Neural progenitor cell (in vitro differentiated cells): Measurements from ENCODE around the gene MUL1. TPM values are rescaled to one million over a fixed set of nuclear protein-coding genes. Genes with fewer than 3 reads are reported as not detected.

Experiments
- DNase-seq: peaks from one replicate; pipeline ENCODE4 v3.0.0-alpha.2; 2016; ENCODE audit warnings: low spot score
- H2AFZ ChIP-seq: fragments of 200-600 bp; sonication (generic); replicated peaks from 2 replicates; pipeline ENCODE4 v1.6.1; 2016; ENCODE audit warnings: antibody characterized with exemption
- H3F3A ChIP-seq: fragments of 200-600 bp; sonication (generic); 2 replicates; pipeline ENCODE4 v1.6.1; 2016; ENCODE audit warnings: antibody characterized with exemption, low read depth
- H3K27ac ChIP-seq: fragments of 200-600 bp; sonication (generic); 2 replicates; pipeline ENCODE4 v1.5.1; 2016; ENCODE audit warnings: mild to moderate bottlenecking
- H3K27me3 ChIP-seq: fragments of 200-600 bp; sonication (generic); 2 replicates; pipeline ENCODE4 v1.6.1; 2016; ENCODE audit warnings: mild to moderate bottlenecking, moderate library complexity
- H3K36me3 ChIP-seq: fragments of 200-600 bp; sonication (generic); 2 replicates; pipeline ENCODE4 v1.5.1; 2016
- H3K4me1 ChIP-seq: fragments of 200-600 bp; sonication (generic); 2 replicates; pipeline ENCODE4 v1.6.1; 2016; ENCODE audit warnings: mixed run types
- H3K4me2 ChIP-seq: fragments of 200-600 bp; sonication (generic); 2 replicates; pipeline ENCODE4 v1.6.1; 2016
- H3K4me3 ChIP-seq: fragments of 200-600 bp; sonication (generic); 2 replicates; pipeline ENCODE4 v1.5.1; 2016
- H3K79me2 ChIP-seq: fragments of 200-600 bp; sonication (generic); 2 replicates; pipeline ENCODE4 v1.6.1; 2016; ENCODE audit warnings: low read depth
- H3K9ac ChIP-seq: fragments of 200-600 bp; sonication (generic); 2 replicates; pipeline ENCODE4 v1.6.1; 2016
- H3K9me3 ChIP-seq: fragments of 200-600 bp; sonication (generic); 2 replicates; pipeline ENCODE4 v1.5.1; 2016; ENCODE audit warnings: low read depth
- H4K20me1 ChIP-seq: fragments of 200-600 bp; sonication (generic); 2 replicates; pipeline ENCODE4 v1.6.1; 2016; ENCODE audit warnings: low read depth
- H3K27ac Mint-ChIP-seq: 3 replicates; pipeline ENCODE4 v1.8.0; 2021; ENCODE audit warnings: mixed read lengths
- H3K27me3 Mint-ChIP-seq: 2 replicates; pipeline ENCODE4 v1.8.0; 2022; ENCODE audit warnings: low read depth, mild to moderate bottlenecking, inconsistent platforms, moderate library complexity, mixed read lengths; ENCODE audit not compliant: insufficient read depth
- H3K36me3 Mint-ChIP-seq: 3 replicates; pipeline ENCODE4 v1.8.0; 2021; ENCODE audit warnings: mixed read lengths
- H3K4me1 Mint-ChIP-seq: 3 replicates; pipeline ENCODE4 v1.8.0; 2021; ENCODE audit warnings: mixed read lengths
- H3K4me3 Mint-ChIP-seq: 3 replicates; pipeline ENCODE4 v1.8.0; 2021; ENCODE audit warnings: mild to moderate bottlenecking, moderate library complexity, mixed read lengths
- H3K9me3 Mint-ChIP-seq: 3 replicates; pipeline ENCODE4 v1.8.0; 2020; ENCODE audit warnings: mixed read lengths
- EZH2 ChIP-seq: fragments of 200-600 bp; sonication (generic); IDR thresholded peaks from 2 replicates; pipeline ENCODE4 v1.6.1; 2017; ENCODE audit warnings: antibody characterized with exemption, mild to moderate bottlenecking, moderate library complexity
- EZH2phosphoT487 ChIP-seq: fragments of 200-600 bp; sonication (generic); IDR thresholded peaks from 2 replicates; pipeline ENCODE4 v1.6.1; 2017; ENCODE audit warnings: antibody characterized with exemption
- total RNA-seq: library from RNA; depleted of rRNA; stranded (reverse); fragments of >200 nt; gene quantifications from 2 replicates; pipeline ENCODE4 v1.2.3, GENCODE V29; 2015; ENCODE audit warnings: low replicate concordance
- TF ChIP-seq, protein P1 (sequence below): fragments of 200-600 bp; sonication (generic); IDR thresholded peaks from 2 replicates; pipeline ENCODE4 v1.5.1; 2017; ENCODE audit warnings: antibody characterized with exemption, mild to moderate bottlenecking

Gene MUL1
- total RNA-seq, 1 donor from 2014 or later: 6.7 TPM

DNA sequence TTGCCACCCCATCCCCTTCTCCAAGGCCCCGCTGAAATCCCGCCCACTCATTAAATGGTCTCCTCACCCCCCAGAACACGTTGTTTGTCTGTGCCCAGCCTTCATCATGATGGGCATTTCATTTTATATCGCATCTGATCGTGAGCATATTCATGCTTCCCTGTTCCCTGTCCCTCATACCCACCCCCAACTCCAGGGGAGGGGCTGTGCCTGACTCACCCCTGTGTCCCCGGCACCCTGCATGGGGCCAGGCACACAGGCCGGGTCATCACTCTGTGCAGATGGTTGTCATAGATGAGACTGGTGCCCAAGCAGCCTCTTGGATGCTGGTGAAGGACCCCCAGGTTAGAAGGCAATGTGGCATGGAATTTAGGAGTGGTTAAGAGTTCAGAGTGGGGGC is 33.0 kb downstream of the MUL1 start:
- H3K9me3 Mint-ChIP-seq: no peaks in the 10 kb centered on the region
- TF ChIP-seq EZH2phosphoT487 (no peak), EZH2 (no peak)
- TF ChIP-seq, protein P1, sequence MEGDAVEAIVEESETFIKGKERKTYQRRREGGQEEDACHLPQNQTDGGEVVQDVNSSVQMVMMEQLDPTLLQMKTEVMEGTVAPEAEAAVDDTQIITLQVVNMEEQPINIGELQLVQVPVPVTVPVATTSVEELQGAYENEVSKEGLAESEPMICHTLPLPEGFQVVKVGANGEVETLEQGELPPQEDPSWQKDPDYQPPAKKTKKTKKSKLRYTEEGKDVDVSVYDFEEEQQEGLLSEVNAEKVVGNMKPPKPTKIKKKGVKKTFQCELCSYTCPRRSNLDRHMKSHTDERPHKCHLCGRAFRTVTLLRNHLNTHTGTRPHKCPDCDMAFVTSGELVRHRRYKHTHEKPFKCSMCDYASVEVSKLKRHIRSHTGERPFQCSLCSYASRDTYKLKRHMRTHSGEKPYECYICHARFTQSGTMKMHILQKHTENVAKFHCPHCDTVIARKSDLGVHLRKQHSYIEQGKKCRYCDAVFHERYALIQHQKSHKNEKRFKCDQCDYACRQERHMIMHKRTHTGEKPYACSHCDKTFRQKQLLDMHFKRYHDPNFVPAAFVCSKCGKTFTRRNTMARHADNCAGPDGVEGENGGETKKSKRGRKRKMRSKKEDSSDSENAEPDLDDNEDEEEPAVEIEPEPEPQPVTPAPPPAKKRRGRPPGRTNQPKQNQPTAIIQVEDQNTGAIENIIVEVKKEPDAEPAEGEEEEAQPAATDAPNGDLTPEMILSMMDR: no peak
- H3K27me3 Mint-ChIP-seq: peaks cover 18% of the 10 kb centered on the region

DNA sequence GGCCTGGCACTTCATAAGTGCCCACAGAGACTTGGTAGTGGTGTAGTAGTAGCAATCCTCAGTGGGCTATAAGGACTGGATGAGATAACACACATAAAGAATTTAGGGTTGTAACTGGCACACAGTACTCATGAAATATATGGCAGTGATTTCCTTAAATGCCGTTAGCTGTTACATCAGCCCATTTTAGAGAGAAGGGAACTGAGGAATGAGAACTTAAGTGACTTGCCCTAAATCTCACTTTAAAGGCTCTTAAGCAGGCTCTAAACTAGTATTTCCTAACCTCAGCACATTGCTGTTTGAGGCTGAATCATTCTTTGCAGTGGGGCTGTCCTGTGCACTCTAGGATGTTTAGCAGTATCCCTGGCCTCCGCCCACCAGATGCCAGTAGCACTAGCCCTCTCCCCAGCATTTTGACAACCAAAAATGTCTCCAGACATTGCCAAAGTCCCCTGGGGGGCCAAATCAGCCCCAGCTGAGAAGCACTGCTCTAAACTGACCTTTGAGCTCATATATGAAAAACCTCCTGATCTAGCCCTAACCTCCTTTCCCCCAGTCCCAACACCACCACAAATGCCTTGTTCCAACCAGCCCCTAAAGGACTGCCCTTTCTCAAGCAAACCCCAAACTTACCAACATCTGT is 33.5 kb downstream of the MUL1 start:
- Mint-ChIP-seq H3K27ac (peak overlapping the region; percentile 11), H3K4me1 (peaks cover 45% of the 10 kb centered on the region), H3K36me3 (no peaks in the 10 kb centered on the region), H3K9me3 (no peaks in the 10 kb centered on the region), H3K27me3 (peaks cover 17% of the 10 kb centered on the region), H3K4me3 (peak overlapping the region; percentile 12)
- H3K36me3 ChIP-seq: no peaks in the 10 kb centered on the region
- H3K27ac ChIP-seq: no peak overlapping the region
- H3K4me2 ChIP-seq: no peak overlapping the region
- H3F3A ChIP-seq: no peaks in the 10 kb centered on the region
- H4K20me1 ChIP-seq: no peaks in the 10 kb centered on the region
- no peak for DNase-seq
- no peak overlapping the region for H3K4me3 ChIP-seq
- no peak overlapping the region for H3K9ac ChIP-seq
- no peaks in the 10 kb centered on the region for H3K79me2 ChIP-seq
- H3K4me1 ChIP-seq: peaks cover 10% of the 10 kb centered on the region
- TF ChIP-seq EZH2phosphoT487 (no peak), EZH2 (no peak)
- TF ChIP-seq, protein P1: no peak
- peaks cover 67% of the 10 kb centered on the region for H3K27me3 ChIP-seq
- H3K9me3 ChIP-seq: no peaks in the 10 kb centered on the region
- H2AFZ ChIP-seq: no peak overlapping the region

More for the DNA sequence above, 33.0 kb downstream of the MUL1 start:
- DNase-seq: no peak
- Mint-ChIP-seq H3K4me3 (no peak overlapping the region), H3K27ac (peak overlapping the region; percentile 11), H3K4me1 (peaks cover 51% of the 10 kb centered on the region), H3K36me3 (no peaks in the 10 kb centered on the region)
- Histone ChIP-seq H3K4me1 (peaks cover 16% of the 10 kb centered on the region), H3F3A (no peaks in the 10 kb centered on the region), H4K20me1 (no peaks in the 10 kb centered on the region), H3K79me2 (no peaks in the 10 kb centered on the region), H3K27me3 (peaks cover 65% of the 10 kb centered on the region), H3K9ac (no peak overlapping the region), H3K36me3 (no peaks in the 10 kb centered on the region), H3K27ac (no peak overlapping the region), H2AFZ (no peak overlapping the region), H3K4me2 (no peak overlapping the region), H3K9me3 (no peaks in the 10 kb centered on the region), H3K4me3 (no peak overlapping the region)

DNA sequence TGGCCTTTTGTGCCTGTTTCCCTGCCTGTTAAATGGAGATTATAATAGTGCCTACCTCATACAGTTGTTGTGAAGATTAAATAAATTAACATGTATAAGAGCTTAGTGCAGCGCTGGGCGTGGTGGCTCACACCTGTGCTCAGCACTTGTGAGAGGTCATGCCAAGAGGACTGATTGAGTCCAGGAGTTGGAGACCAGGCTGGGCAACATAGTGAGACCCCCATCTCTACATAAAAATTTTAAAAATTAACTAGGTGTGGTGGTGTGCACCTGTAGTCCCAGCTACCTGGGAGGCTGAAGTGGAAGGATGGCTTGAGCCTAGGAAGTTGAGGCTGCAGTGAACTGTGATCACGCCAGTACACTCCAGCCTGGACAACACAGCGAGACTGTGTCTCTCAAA is 34.1 kb downstream of the MUL1 start:
- Histone ChIP-seq H3K9ac (no peak overlapping the region), H4K20me1 (no peaks in the 10 kb centered on the region), H3K27me3 (peaks cover 65% of the 10 kb centered on the region), H3K9me3 (no peaks in the 10 kb centered on the region), H3K4me1 (peaks cover 9% of the 10 kb centered on the region), H3K4me3 (no peak overlapping the region), H3K79me2 (no peaks in the 10 kb centered on the region), H3K27ac (no peak overlapping the region), H3F3A (no peaks in the 10 kb centered on the region), H3K4me2 (no peak overlapping the region), H3K36me3 (no peaks in the 10 kb centered on the region), H2AFZ (no peak overlapping the region)
- peak overlapping the region; percentile 76 for H3K4me3 Mint-ChIP-seq
- H3K36me3 Mint-ChIP-seq: no peaks in the 10 kb centered on the region
- DNase-seq: no peak
- H3K4me1 Mint-ChIP-seq: peaks cover 43% of the 10 kb centered on the region
- peaks cover 19% of the 10 kb centered on the region for H3K27me3 Mint-ChIP-seq
- H3K9me3 Mint-ChIP-seq: no peaks in the 10 kb centered on the region
- no peak overlapping the region for H3K27ac Mint-ChIP-seq
- TF ChIP-seq, protein P1: no peak
- TF ChIP-seq EZH2phosphoT487 (no peak), EZH2 (no peak)
